ENCODE data around the gene ATP8B1. TPM values are rescaled to one million over a fixed set of nuclear protein-coding genes. Genes with fewer than 3 reads are reported as not detected.
"Not testable (repeated sequence)": the region's sequence is repeated elsewhere in the genome, so short reads cannot be mapped to it uniquely, and the experiment has no call there.

ATP8B1 gene
- total RNA-seq, 1 donor from 2014 or later = 38.7 TPM

DNA sequence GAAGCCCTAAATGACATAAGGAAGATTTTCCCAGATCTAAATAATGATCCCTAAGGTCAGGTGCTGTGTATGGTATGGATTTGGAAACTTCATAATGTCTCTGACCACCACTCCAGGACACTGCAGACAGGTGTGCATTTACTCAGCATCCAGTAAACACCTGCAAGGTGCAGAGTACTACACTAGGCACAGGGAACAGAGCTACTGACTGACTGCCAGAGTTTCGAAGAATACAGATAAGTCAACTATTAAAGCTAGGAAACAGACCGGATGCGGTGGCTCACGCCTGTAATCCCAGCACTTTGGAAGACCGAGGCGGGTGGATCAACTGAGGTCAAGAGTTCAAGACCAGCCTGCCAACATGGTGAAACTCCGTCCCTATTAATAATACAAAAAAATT lies 65.0 kb downstream of the ATP8B1 start:
- TF ChIP-seq CTCF (IDR thresholded peaks at IDR 0.05) = no peak
- Mint-ChIP-seq H3K36me3 (ENCODE audit: unreplicated experiment) (peaks cover 5% of the 10 kb centered on the region), H3K4me1 (ENCODE audit: unreplicated experiment) (peaks cover 20% of the 10 kb centered on the region), H3K4me3 (ENCODE audit: unreplicated experiment) (no peak overlapping the region), H3K27ac (ENCODE audit: unreplicated experiment) (peak overlapping the region; percentile 79), H3K9me3 (ENCODE audit: unreplicated experiment) (no peaks in the 10 kb centered on the region), H3K27me3 (ENCODE audit: unreplicated experiment) (no peaks in the 10 kb centered on the region)
- DNase-seq (ENCODE audit: extremely low spot score, unreplicated experiment) = no peak

DNA sequence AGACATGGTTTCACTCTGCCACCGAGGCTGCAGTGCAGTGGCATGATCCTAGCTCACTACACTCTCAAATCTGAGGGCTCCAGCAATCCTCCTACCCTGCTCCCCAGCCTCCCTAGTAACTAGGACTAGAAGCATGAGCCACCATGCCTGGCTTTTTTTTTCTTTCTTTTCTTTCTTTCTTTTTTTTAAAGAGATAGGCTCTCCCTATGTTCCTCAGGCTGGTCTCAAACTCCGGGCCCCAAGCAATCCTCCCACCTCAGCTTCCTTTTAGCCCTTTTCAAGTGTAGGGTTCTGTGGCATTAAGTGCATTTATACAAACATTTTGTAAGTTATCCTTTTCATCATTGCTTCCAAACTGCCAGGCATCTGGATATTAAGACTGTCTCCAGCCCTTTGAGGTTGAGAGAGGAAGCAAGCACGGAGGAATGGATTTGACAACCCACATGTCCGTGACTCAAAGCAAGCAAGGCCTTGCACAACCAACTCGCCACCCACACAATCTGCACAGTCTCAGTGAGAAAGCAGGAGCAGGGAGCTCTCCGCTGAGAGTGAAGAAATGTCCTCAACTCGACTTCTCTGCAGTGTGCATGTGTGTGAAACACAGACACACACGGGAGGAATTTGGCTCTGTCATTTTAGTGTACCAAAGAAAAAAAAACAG lies 65.6 kb downstream of the ATP8B1 start:
- DNase-seq (ENCODE audit: extremely low spot score, unreplicated experiment) = no peak
- peak overlapping the region; percentile 34 for H3K4me3 Mint-ChIP-seq (ENCODE audit: unreplicated experiment)
- H3K27ac Mint-ChIP-seq (ENCODE audit: unreplicated experiment) = peak overlapping the region; percentile 79
- H3K4me1 Mint-ChIP-seq (ENCODE audit: unreplicated experiment) = peaks cover 18% of the 10 kb centered on the region
- no peak for TF ChIP-seq CTCF (IDR thresholded peaks at IDR 0.05)
- no peaks in the 10 kb centered on the region for H3K9me3 Mint-ChIP-seq (ENCODE audit: unreplicated experiment)
- peaks cover 5% of the 10 kb centered on the region for H3K36me3 Mint-ChIP-seq (ENCODE audit: unreplicated experiment)
- H3K27me3 Mint-ChIP-seq (ENCODE audit: unreplicated experiment) = no peaks in the 10 kb centered on the region

DNA sequence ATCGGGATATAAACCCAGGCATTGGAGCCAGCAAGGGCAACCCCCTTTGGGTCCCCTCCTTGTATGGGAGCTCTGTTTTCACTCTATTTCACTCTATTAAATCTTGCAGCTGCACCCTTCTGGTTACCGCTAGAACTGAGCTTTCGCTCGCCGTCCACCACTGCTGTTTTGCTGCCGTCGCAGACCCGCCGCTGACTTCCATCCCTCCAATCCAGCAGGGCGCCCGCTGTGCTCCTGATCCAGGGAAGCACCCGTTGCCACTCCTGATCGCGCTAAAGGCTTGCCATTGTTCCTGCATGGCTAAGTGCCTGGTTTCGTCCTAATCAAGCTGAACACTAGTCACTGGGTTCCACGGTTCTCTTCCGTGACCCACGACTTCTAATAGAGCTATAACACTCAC lies 68.1 kb downstream of the ATP8B1 start:
- H3K4me3 Mint-ChIP-seq (ENCODE audit: unreplicated experiment) = not testable (repeated sequence)

DNA sequence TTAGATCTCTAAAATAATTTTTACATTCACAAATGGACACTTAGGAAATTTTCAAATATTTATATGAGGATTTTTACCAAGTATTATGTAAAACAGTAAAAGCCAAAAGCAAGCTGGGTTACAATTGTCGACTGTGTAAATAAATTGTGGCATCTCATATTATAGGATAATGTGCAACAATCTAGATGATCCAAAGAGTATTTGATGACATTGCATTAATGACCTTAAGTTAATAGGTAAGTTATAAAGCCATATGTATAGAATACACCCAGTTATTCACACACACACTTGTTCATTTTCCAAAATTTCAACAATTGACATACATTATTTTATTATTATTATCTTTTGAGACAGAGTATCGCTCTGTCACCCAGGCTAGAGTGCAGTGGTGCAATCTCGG lies 69.3 kb downstream of the ATP8B1 start:
- Mint-ChIP-seq H3K27me3 (ENCODE audit: unreplicated experiment) (no peaks in the 10 kb centered on the region), H3K36me3 (ENCODE audit: unreplicated experiment) (peaks cover 10% of the 10 kb centered on the region), H3K9me3 (ENCODE audit: unreplicated experiment) (no peaks in the 10 kb centered on the region), H3K27ac (ENCODE audit: unreplicated experiment) (no peak overlapping the region), H3K4me3 (ENCODE audit: unreplicated experiment) (no peak overlapping the region), H3K4me1 (ENCODE audit: unreplicated experiment) (peaks cover 19% of the 10 kb centered on the region)
- no peak for DNase-seq (ENCODE audit: extremely low spot score, unreplicated experiment)
- no peak for TF ChIP-seq CTCF (IDR thresholded peaks at IDR 0.05)

More for the DNA sequence above, 68.1 kb downstream of the ATP8B1 start:
- DNase-seq (ENCODE audit: extremely low spot score, unreplicated experiment); H3K27ac Mint-ChIP-seq (ENCODE audit: unreplicated experiment); H3K27me3 Mint-ChIP-seq (ENCODE audit: unreplicated experiment); H3K9me3 Mint-ChIP-seq (ENCODE audit: unreplicated experiment); H3K36me3 Mint-ChIP-seq (ENCODE audit: unreplicated experiment): not testable (repeated sequence)
- peaks cover 16% of the 10 kb centered on the region for H3K4me1 Mint-ChIP-seq (ENCODE audit: unreplicated experiment)

- Mint-ChIP-seq H3K9me3 (ENCODE audit: unreplicated experiment) (peaks cover 4% of the 10 kb centered on the region), H3K27ac (ENCODE audit: unreplicated experiment) (peak overlapping the region; percentile 36), H3K4me1 (ENCODE audit: unreplicated experiment) (peaks cover 24% of the 10 kb centered on the region), H3K27me3 (ENCODE audit: unreplicated experiment) (no peaks in the 10 kb centered on the region), H3K4me3 (ENCODE audit: unreplicated experiment) (no peak overlapping the region), H3K36me3 (ENCODE audit: unreplicated experiment) (peaks cover 24% of the 10 kb centered on the region)
- no peak for DNase-seq (ENCODE audit: extremely low spot score, unreplicated experiment)
- TF ChIP-seq CTCF (IDR thresholded peaks at IDR 0.05) = no peak
Measured at GRCh38 chr18:57730146-57730545, 73.0 kb downstream of the ATP8B1 start.

Measured in osteocyte (in vitro differentiated cells).